HEK293 (cell line): ENCODE data around the gene RIPK3.

Source experiments
- SP2 ChIP-seq: fragments of 450-650 bp; formaldehyde crosslinking; IDR thresholded peaks from 2 replicates; pipeline ENCODE4 v1.5.1; 2016; ENCODE audit warnings: missing biosample characterization, missing genetic modification characterization
- ZNF2 ChIP-seq: fragments of 450-650 bp; formaldehyde crosslinking; IDR thresholded peaks from 2 replicates; pipeline ENCODE4 v1.5.1; 2016; ENCODE audit warnings: missing biosample characterization, missing genetic modification characterization
- ZNF274 ChIP-seq, 2 experiments: fragments of 200-500 bp in 1 of 2; fragments of 450-650 bp in 1 of 2; sonication (Bioruptor generic) in 1 of 2; formaldehyde crosslinking in 1 of 2; IDR thresholded peaks; 2 replicates each; pipeline versions ENCODE4 v1.5.1 to v1.6.1; 2014 to 2016; ENCODE audit warnings: borderline replicate concordance in 1 of 2, inconsistent platforms in 1 of 2, low read length in 1 of 2, missing biosample characterization in 1 of 2, missing genetic modification characterization in 1 of 2
- ZNF585B ChIP-seq: fragments of 450-650 bp; formaldehyde crosslinking; IDR thresholded peaks from 2 replicates; pipeline ENCODE4 v1.5.1; 2016; ENCODE audit warnings: missing biosample characterization, missing genetic modification characterization
- ZNF624 ChIP-seq: fragments of 450-650 bp; formaldehyde crosslinking; IDR thresholded peaks from 2 replicates; pipeline ENCODE4 v1.5.1; 2017; ENCODE audit warnings: missing biosample characterization, missing genetic modification characterization
- ZNF639 ChIP-seq: fragments of 450-650 bp; formaldehyde crosslinking; IDR thresholded peaks from 2 replicates; pipeline ENCODE4 v1.5.1; 2016; ENCODE audit warnings: missing biosample characterization, missing genetic modification characterization
- TF ChIP-seq, protein P1 (sequence below): fragments of 450-650 bp; formaldehyde crosslinking; IDR thresholded peaks from 2 replicates; pipeline ENCODE4 v1.5.1; 2016; ENCODE audit warnings: missing biosample characterization, missing genetic modification characterization

DNA sequence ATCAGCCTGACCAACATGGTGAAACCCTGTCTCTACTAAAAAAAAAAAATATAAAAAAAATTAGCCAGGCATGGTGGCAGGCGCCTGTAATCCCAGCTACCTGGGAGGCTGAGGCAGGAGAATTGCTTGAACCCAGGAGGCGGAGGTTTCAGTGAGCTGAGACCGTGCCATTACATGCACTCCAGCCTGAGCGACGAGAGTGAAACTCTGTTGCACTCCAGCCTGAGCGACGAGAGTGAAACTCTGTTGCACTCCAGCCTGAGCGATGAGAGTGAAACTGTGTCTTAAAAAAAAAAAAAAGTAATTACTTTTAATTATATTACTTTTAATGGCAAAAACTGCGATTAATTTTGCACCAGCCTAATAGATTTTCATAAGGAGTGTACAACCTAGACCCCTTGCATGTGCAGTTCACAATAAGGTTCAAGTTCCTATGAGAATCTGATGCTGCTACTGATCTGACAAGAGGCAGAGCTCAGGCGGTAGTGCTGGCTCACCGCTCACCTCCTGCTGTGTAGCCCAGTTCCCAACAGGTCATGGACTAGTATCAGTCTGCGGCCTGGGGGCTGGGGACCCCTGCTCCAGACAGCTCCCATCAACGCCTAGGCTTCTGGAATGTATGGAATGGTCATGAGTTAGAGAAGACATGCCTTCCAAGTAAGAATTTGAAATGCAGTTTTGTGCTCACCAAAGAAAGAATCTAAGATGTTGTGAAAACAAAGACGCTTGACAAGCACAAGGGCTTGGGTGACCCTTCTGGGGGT is 18.4 kb downstream of the RIPK3 start:
- TF ChIP-seq, protein P1, sequence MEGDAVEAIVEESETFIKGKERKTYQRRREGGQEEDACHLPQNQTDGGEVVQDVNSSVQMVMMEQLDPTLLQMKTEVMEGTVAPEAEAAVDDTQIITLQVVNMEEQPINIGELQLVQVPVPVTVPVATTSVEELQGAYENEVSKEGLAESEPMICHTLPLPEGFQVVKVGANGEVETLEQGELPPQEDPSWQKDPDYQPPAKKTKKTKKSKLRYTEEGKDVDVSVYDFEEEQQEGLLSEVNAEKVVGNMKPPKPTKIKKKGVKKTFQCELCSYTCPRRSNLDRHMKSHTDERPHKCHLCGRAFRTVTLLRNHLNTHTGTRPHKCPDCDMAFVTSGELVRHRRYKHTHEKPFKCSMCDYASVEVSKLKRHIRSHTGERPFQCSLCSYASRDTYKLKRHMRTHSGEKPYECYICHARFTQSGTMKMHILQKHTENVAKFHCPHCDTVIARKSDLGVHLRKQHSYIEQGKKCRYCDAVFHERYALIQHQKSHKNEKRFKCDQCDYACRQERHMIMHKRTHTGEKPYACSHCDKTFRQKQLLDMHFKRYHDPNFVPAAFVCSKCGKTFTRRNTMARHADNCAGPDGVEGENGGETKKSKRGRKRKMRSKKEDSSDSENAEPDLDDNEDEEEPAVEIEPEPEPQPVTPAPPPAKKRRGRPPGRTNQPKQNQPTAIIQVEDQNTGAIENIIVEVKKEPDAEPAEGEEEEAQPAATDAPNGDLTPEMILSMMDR: no peak
- TF ChIP-seq SP2 (tag by site-specific recombination) (no peak), ZNF274 (IDR thresholded peaks at IDR 0.05; ENCODE audit: low read length) (no peak), ZNF274 (tag by site-specific recombination; IDR thresholded peaks at IDR 0.05; ENCODE audit: borderline replicate concordance) (no peak), ZNF624 (tag by site-specific recombination) (no peak), ZNF585B (tag by site-specific recombination) (no peak), ZNF639 (tag by site-specific recombination) (no peak), ZNF2 (no peak)
